ENCODE data around the gene NETO1. TPM values are rescaled to one million over a fixed set of nuclear protein-coding genes. Genes with fewer than 3 reads are reported as not detected.

Gene NETO1
- total and polyA plus RNA-seq, 8 donors: 0.26 to 2.3 (median 1.3) TPM; not detected in 4

DNA sequence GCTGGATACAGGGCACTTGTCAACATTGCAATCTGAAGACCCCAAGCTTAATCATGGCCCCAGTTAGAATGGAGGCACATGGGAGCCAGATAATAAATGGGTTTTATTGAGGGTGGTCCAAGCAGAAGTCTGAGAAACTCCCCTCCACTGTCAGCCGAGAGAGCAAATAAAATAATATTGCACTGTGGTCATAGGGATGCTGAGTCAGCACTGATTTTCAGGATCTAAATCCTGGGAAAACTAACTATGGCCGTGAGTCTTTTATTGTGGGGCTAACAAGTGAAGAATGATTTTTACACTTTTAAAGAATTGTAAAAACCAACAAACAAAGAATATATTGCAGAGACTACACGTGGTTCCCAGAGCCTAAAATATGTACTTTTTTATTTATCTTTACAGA, 31.1 kb upstream of the NETO1 start:
- no peak for ATAC-seq

DNA sequence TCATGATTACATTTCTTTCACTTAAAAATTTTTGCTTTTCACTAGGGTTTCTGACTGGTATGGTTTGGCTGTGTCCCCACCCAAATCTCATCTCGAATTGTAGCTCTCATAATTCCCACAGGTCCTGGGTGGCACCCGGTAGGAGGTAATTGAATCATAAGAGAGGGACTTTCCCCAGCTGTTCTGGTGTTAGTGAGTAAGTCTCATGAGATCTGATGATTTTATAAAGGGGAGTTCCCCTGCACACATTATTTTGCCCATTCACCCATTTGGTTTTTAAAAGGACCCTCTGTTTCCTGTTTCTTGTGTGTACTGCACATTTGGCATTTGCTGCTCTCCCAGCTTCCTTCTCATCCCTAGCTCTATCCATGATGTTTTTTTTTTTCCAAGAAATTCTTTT, 27.8 kb upstream of the NETO1 start:
- Histone ChIP-seq H3K36me3 (no peaks in the 10 kb centered on the region), H3K27me3 (no peaks in the 10 kb centered on the region), H3K4me3 (no peak overlapping the region), H3K9me3 (no peaks in the 10 kb centered on the region), H3K4me1 (no peaks in the 10 kb centered on the region), H3K27ac (no peak overlapping the region)
- intact Hi-C loops (cut with DNase I): no loop called here
- FAIRE-seq: no peak
- 42 to 47% methylated on average over 2 of the region's 2 CpGs for WGBS, 2 donors
- DNase-seq: no peak
- ATAC-seq: no peak
- TF ChIP-seq, protein P1, sequence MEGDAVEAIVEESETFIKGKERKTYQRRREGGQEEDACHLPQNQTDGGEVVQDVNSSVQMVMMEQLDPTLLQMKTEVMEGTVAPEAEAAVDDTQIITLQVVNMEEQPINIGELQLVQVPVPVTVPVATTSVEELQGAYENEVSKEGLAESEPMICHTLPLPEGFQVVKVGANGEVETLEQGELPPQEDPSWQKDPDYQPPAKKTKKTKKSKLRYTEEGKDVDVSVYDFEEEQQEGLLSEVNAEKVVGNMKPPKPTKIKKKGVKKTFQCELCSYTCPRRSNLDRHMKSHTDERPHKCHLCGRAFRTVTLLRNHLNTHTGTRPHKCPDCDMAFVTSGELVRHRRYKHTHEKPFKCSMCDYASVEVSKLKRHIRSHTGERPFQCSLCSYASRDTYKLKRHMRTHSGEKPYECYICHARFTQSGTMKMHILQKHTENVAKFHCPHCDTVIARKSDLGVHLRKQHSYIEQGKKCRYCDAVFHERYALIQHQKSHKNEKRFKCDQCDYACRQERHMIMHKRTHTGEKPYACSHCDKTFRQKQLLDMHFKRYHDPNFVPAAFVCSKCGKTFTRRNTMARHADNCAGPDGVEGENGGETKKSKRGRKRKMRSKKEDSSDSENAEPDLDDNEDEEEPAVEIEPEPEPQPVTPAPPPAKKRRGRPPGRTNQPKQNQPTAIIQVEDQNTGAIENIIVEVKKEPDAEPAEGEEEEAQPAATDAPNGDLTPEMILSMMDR (IDR thresholded peaks at IDR 0.05): no peak

More for the DNA sequence above, 31.1 kb upstream of the NETO1 start:
- WGBS, 2 donors: 27 to 29% methylated on average over 3 of the region's 3 CpGs
- no peak for DNase-seq
- Histone ChIP-seq H3K4me1 (no peaks in the 10 kb centered on the region), H3K27me3 (no peaks in the 10 kb centered on the region), H3K9me3 (no peaks in the 10 kb centered on the region), H3K36me3 (no peaks in the 10 kb centered on the region), H3K4me3 (no peak overlapping the region), H3K27ac (no peak overlapping the region)
- TF ChIP-seq, protein P1 (IDR thresholded peaks at IDR 0.05): no peak
- no peak for FAIRE-seq
- intact Hi-C loops (cut with DNase I): no loop called here

DNA sequence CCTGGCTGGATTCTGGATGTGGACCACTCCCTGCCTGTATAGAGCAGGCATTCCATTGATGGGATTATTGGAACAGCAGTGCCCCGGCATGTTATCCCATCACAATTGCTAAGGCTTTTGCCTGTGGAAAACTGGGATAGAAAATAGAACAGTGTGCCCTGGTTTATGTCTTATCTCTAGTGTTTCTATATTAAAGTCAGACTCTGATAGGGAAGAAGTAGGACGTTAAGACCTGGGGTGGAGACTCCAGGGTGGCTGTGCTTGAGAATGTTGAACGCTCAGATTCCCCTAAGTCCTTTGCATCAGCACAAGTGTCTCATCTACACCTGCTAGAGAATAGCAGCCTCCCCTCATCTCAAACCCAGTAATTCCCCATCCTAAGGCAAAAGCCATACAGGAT, 10.8 kb upstream of the NETO1 start:
- no peaks in the 10 kb centered on the region for H3K27me3 ChIP-seq
- intact Hi-C loops (cut with DNase I): no loop called here
- 42 to 66% methylated on average over 3 of the region's 3 CpGs for WGBS, 2 donors
- no peaks in the 10 kb centered on the region for H3K36me3 ChIP-seq
- TF ChIP-seq, protein P1 (IDR thresholded peaks at IDR 0.05): no peak
- H3K27ac ChIP-seq: no peak overlapping the region
- no peak overlapping the region for H3K4me3 ChIP-seq
- no peaks in the 10 kb centered on the region for H3K9me3 ChIP-seq
- DNase-seq: no peak
- no peak for FAIRE-seq
- H3K4me1 ChIP-seq: no peaks in the 10 kb centered on the region
- no peak for ATAC-seq

DNA sequence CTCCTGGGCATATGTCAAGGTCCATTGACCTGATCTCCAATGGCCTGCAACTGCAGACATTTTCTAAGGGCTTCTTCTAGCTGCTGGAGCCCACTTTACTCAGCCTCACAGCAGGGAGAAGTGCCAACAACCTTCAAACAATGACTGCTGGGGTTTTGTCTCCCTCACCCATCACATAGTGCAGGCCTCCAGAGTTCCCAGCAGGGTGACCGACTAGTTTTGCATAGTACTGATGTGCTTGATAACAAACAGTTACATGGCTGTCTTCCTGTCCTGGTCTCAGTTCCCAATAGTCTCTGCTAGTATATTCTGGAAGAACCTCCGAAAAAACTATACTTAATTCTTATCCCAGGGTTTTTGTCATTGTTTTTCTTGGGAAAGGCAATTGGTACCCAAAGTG, 10.4 kb upstream of the NETO1 start:
- no peak for FAIRE-seq

DNA sequence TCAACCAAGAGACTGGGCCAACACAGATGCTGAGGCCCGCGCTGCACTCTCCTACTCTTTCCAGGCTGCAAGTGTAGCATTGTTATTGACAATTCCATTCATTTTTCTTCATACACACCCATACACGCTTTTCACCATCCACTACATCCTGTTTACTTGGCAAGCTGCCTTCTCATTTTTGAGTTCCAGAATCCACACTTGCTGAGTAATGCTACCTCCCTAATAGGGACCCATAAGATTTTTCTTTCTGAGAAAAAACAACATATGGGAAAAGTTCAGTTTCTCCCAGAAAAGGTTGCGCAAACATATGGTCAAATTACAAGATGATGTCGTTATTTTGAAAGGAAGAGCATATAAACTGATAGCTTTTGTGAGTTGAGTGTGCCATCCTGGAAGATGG, 3.3 kb upstream of the NETO1 start:
- no peak for DNase-seq
- 49 to 51% methylated on average over 5 of the region's 5 CpGs for WGBS, 2 donors
- intact Hi-C loops (cut with DNase I): no loop called here

More for the DNA sequence above, 10.4 kb upstream of the NETO1 start:
- H3K36me3 ChIP-seq: no peaks in the 10 kb centered on the region
- H3K27me3 ChIP-seq: no peaks in the 10 kb centered on the region
- no peaks in the 10 kb centered on the region for H3K9me3 ChIP-seq
- 37 to 45% methylated on average over 2 of the region's 2 CpGs for WGBS, 2 donors
- TF ChIP-seq, protein P1 (IDR thresholded peaks at IDR 0.05): no peak
- intact Hi-C loops (cut with DNase I): no loop called here
- no peak overlapping the region for H3K27ac ChIP-seq
- no peaks in the 10 kb centered on the region for H3K4me1 ChIP-seq
- DNase-seq (no peak), ATAC-seq (no peak)
- H3K4me3 ChIP-seq: no peak overlapping the region

More for the DNA sequence above, 3.3 kb upstream of the NETO1 start:
- no peaks in the 10 kb centered on the region for H3K4me1 ChIP-seq
- TF ChIP-seq, protein P1 (IDR thresholded peaks at IDR 0.05): no peak
- H3K9me3 ChIP-seq: no peaks in the 10 kb centered on the region
- H3K27ac ChIP-seq: no peak overlapping the region
- H3K36me3 ChIP-seq: no peaks in the 10 kb centered on the region
- no peak overlapping the region for H3K4me3 ChIP-seq
- FAIRE-seq (no peak), ATAC-seq (no peak)
- peaks cover 0 to 6% (median 2%) of the 10 kb centered on the region in 4 donors for H3K27me3 ChIP-seq
